ENCODE data around the gene OR1Q1. TPM values are rescaled to one million over a fixed set of nuclear protein-coding genes. Genes with fewer than 3 reads are reported as not detected.

Gene OR1Q1
- total RNA-seq, result not detected in 2 replicates

DNA sequence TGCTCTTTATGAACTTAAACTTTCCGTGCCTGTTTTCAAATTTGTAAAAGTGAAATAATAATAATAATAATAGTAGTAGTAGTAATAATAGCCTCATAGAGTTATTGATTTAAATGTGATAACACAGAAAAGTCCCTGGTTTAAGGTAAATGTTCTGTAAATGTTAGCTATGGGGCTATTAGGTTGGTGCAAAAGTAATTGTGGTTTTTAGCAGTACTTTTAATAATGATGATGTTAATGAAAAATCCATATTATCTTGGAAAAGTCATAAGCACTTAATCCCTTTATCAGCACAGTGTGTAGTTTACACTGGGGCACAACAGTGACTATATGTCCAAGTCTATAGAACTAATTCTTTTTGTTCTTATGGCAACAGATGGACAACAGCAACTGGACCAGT, at the start of gene OR1Q1:
Gene OR1Q1, plus strand, starts transcription at position 377 of the 400 bp plus-strand sequence. Its CDS starts 0 bp downstream, at position 377.

DNA sequence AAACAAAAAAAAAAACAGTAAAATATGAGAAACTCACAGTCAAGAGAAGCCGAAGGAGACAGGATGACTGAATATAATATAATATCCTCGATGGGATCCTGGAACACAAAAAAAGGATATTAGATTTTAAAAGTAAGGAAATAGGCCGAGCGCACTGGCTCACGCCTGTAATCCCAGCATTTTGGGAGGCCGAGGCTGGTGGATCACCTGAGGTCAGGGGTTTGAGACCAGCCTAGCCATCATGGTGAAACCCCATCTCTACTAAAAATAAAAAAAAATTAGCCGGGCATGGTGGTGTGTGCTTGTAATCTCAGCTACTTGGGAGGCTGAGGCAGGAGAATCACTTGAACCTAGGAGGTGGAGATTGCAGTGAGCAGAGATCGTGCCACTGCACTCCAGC, 31.3 kb upstream of the OR1Q1 start, which contains the start of gene OR1L8:
Gene OR1L8, minus strand, starts transcription at position 101 of the 400 bp plus-strand sequence. CDS start 14,907 bp downstream, outside the sequence.

GRCh38 chr9:122657527-122657926, 43.0 kb downstream of the OR1Q1 start, which contains the start of gene OR1B1:
Gene OR1B1 (minus strand): TSS chr9:122657627.

GRCh38 chr9:122661416-122661815, 46.9 kb downstream of the OR1Q1 start, which contains the start of gene OR1L1:
Gene OR1L1 (plus strand): TSS chr9:122661716. CDS start chr9:122661716, 0 bp downstream.

Other genes with a start within 250 kb of the OR1Q1 start
- gene PTGS1, start 243.7 kb upstream of the OR1Q1 start, total RNA-seq, result 122 and 135 TPM in 2 replicates
- not detected in 2 replicates for gene OR1J1, start 136.8 kb upstream of the OR1Q1 start, total RNA-seq
- not detected in 2 replicates for gene OR1J2, start 103.9 kb upstream of the OR1Q1 start, total RNA-seq
- gene OR1J4, start 95.6 kb upstream of the OR1Q1 start, total RNA-seq, result not detected in 2 replicates
- not detected in 2 replicates for gene OR1N1, start 87.4 kb upstream of the OR1Q1 start, total RNA-seq
- not detected in 2 replicates for gene OR1N2, start 61.6 kb upstream of the OR1Q1 start, total RNA-seq
- 0.37 TPM in 1 of 2 replicates, not detected in the other for gene OR1L8, start 31.4 kb upstream of the OR1Q1 start, total RNA-seq
- gene OR1B1, start 42.9 kb downstream of the OR1Q1 start, total RNA-seq, result not detected in 2 replicates
- not detected in 2 replicates for gene OR1L1, start 47.0 kb downstream of the OR1Q1 start, total RNA-seq
- not detected in 2 replicates for gene OR1L3, start 60.4 kb downstream of the OR1Q1 start, total RNA-seq
- not detected in 2 replicates for gene OR1L4, start 109.3 kb downstream of the OR1Q1 start, total RNA-seq
- gene OR1L6, start 127.6 kb downstream of the OR1Q1 start, total RNA-seq, result not detected in 2 replicates
- gene OR5C1, start 174.2 kb downstream of the OR1Q1 start, total RNA-seq, result not detected in 2 replicates
- not detected in 2 replicates for gene OR1K1, start 185.4 kb downstream of the OR1Q1 start, total RNA-seq
- gene PDCL, start 213.8 kb downstream of the OR1Q1 start, total RNA-seq, result 16.1 and 16.2 TPM in 2 replicates